Thoracic aorta (tissue), 2 donors: ENCODE results near the gene DEFB110. TPM values are rescaled to one million over a fixed set of nuclear protein-coding genes. Genes with fewer than 3 reads are reported as not detected.

ENCODE experiments used
- ATAC-seq: fragments of 150-250 bp; one replicate; pipeline ENCODE4 v1.8.0; 2017; ENCODE audit warnings: low read depth; ENCODE audit not compliant: insufficient number of reproducible peaks, low FRiP score
- DNase-seq: peaks from one replicate; pipeline ENCODE4 v3.0.0-alpha.2; 2020; ENCODE audit warnings: low spot score
- H3K27ac ChIP-seq, 2 donors: fragments of 200-600 bp; sonication (generic); 1 replicate in 1 of 2; 2 replicates in 1 of 2; pipeline ENCODE4 v1.5.1; 2016; ENCODE audit warnings: mild to moderate bottlenecking in 2 of 2, moderate library complexity in 2 of 2
- H3K27me3 ChIP-seq: fragments of 200-600 bp; sonication (generic); replicated peaks from 2 replicates; pipeline ENCODE4 v1.6.0; 2016; ENCODE audit warnings: mild to moderate bottlenecking; ENCODE audit not compliant: insufficient read depth
- H3K36me3 ChIP-seq: fragments of 200-600 bp; sonication (generic); one replicate; pipeline ENCODE4 v1.5.1; 2016
- H3K4me1 ChIP-seq, 2 donors: fragments of 200-600 bp; sonication (generic); 1 replicate in 1 of 2; 2 replicates in 1 of 2; pipeline versions ENCODE4 v1.5.1 to v1.6.0; 2016; ENCODE audit warnings: low read depth in 2 of 2, mild to moderate bottlenecking in 1 of 2; ENCODE audit not compliant: control insufficient read depth in 1 of 2
- H3K4me3 ChIP-seq: fragments of 200-600 bp; sonication (generic); 2 replicates; pipeline ENCODE4 v1.5.1; 2016; ENCODE audit warnings: mild to moderate bottlenecking
- H3K9me3 ChIP-seq: fragments of 200-600 bp; sonication (generic); 2 replicates; pipeline ENCODE4 v1.5.1; 2016
- CTCF ChIP-seq: fragments of 200-600 bp; sonication (generic); IDR thresholded peaks from one replicate; pipeline ENCODE4 v1.5.1; 2019; ENCODE audit warnings: antibody characterized with exemption
- total RNA-seq, 2 donors: library from RNA; depleted of rRNA; stranded (reverse); fragments of >200 nt; gene quantifications; one replicate each; pipeline versions ENCODE4 v1.1.0 to v1.2.3, GENCODE V29; 2016

Gene DEFB110
- total RNA-seq, 2 donors from 2014 or later: not detected

- no peaks in the 10 kb centered on the region for H3K4me1 ChIP-seq
- DNase-seq: no peak
- no peak overlapping the region for H3K4me3 ChIP-seq
- TF ChIP-seq CTCF: no peak
- peaks cover 3% of the 10 kb centered on the region for H3K9me3 ChIP-seq
- no peak for ATAC-seq
- no peak overlapping the region for H3K27ac ChIP-seq
- no peaks in the 10 kb centered on the region for H3K36me3 ChIP-seq
- no peaks in the 10 kb centered on the region for H3K27me3 ChIP-seq
These were observed 18.7 kb downstream of the DEFB110 start for GRCh38 chr6:50003139-50003538.

DNA sequence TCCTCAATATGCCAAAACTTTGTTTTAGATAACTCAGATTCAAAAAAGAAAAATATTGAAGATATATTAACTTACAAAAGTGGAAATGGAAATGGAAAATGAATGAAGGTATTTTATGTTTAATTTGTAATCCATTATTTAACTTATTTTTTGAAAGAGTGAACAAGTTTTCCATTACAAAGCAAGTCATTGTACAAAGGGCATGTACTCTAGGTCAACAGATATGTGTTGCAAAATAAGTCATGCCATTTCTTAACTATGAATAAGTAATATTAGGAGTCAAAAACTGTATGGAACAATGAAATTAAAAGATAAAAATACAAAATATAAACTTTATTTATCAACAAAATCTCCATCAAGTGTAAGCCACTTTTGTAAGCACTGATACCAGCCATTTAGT lies 26.5 kb downstream of the DEFB110 start:
- H3K36me3 ChIP-seq: no peaks in the 10 kb centered on the region
- TF ChIP-seq CTCF: no peak
- H3K9me3 ChIP-seq: no peaks in the 10 kb centered on the region
- ATAC-seq (no peak), DNase-seq (no peak)
- no peaks in the 10 kb centered on the region for H3K4me1 ChIP-seq
- no peak overlapping the region for H3K27ac ChIP-seq
- H3K27me3 ChIP-seq: no peaks in the 10 kb centered on the region
- H3K4me3 ChIP-seq: no peak overlapping the region

- ATAC-seq (no peak), DNase-seq (no peak)
- no peak for TF ChIP-seq CTCF
- H3K27me3 ChIP-seq: no peaks in the 10 kb centered on the region
- no peaks in the 10 kb centered on the region for H3K4me1 ChIP-seq
- no peaks in the 10 kb centered on the region for H3K9me3 ChIP-seq
- H3K27ac ChIP-seq: no peak overlapping the region
- H3K36me3 ChIP-seq: no peaks in the 10 kb centered on the region
- no peak overlapping the region for H3K4me3 ChIP-seq
These were observed 32.9 kb downstream of the DEFB110 start for GRCh38 chr6:49988900-49989299.

DNA sequence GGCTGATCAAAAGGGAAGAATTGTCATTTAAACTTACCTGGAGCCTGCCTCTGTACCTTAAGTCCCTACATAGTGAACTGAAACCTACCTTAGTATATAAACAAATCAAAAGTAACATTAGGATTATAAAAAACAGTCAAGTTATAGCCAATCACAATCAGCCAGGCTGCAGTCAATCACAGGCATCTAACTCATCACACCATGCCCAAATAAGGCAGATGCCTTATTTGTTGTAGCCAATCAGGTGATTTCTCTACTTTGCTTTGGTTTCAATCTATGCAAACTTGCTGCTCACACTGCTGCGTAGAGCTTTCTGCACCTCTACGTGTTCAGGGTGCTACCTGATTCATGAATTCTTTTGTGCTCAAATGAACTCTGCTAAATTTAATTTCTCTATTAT lies 34.0 kb downstream of the DEFB110 start:
- DNase-seq: no peak
- no peaks in the 10 kb centered on the region for H3K36me3 ChIP-seq
- TF ChIP-seq CTCF: no peak

DNA sequence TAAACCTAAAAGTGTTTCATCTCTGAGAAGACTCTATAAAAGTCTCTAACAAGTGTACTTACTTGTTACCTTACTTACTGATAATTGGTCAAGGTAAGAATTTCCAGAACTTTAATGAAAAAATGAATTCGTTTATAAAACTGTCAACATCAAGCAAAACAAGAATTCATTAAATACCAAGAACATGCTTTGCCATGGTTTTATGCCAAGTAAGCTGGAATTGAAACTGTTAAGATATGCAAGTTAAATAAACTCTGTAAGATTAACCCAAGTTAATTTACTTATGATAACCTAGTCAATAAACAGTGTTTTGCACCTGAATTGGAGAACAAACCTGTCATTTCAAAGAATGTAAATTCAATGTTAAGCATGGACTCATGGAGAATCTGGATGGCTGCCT lies 35.2 kb downstream of the DEFB110 start:
- Histone ChIP-seq H3K4me1 (no peaks in the 10 kb centered on the region), H3K27ac (no peak overlapping the region), H3K36me3 (no peaks in the 10 kb centered on the region), H3K4me3 (no peak overlapping the region), H3K9me3 (no peaks in the 10 kb centered on the region), H3K27me3 (no peaks in the 10 kb centered on the region)
- DNase-seq (no peak), ATAC-seq (no peak)
- no peak for TF ChIP-seq CTCF

More for the DNA sequence above, 34.0 kb downstream of the DEFB110 start:
- Histone ChIP-seq H3K9me3 (no peaks in the 10 kb centered on the region), H3K4me3 (no peak overlapping the region), H3K27me3 (no peaks in the 10 kb centered on the region), H3K4me1 (no peaks in the 10 kb centered on the region), H3K27ac (no peak overlapping the region)
- ATAC-seq: no peak
